HG03175 (cell line): ENCODE results near the gene SH3BP4.

Experiments
- ATAC-seq: cut with Tn5 transposase; IDR thresholded peaks from one replicate; pipeline ENCODE4 v1.9.1; 2021; ENCODE audit warnings: mild to moderate bottlenecking, moderate library complexity; ENCODE audit not compliant: unreplicated experiment

Gene SH3BP4

GRCh38 chr2:234996069-234996940, 44.5 kb downstream of the SH3BP4 start:
- ATAC-seq: no peak

DNA sequence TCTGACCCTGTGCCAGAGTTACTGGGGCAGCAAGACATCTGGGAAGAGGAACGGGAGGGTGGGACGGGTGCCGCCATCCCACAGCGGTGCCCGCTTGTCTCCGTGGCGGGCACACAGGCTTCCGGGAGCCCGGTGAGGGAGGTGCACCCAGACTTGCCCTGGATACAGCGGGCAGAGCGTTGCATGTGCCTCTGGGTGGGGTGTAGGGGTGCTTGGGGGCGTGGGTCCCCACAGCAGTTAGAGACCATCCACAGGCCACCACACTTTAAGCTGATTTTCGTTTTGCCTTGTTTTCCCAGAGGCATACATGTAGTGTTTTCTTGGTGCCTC, 45.1 kb downstream of the SH3BP4 start:
- ATAC-seq: no peak

DNA sequence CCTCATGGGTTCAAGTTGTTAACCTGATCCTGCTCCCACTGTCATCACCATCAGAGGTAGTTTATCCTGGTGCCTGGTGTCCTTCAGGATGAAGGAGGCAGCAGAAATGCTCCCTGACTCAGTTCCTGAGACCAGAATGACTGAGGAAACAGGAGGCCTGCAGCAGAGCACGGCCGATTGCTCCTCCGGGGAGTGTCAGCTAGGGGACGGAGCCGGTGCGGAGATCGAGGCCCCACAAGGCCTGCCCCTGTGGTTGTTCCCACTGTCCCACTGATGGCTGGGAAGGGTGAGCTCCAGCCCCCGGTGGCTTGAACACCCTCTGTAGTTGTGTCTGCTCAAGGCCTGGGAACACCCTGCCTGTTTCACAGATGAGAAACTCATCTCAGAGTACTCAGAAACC, 45.6 kb downstream of the SH3BP4 start:
- ATAC-seq: no peak

- no peak for ATAC-seq
Observed at GRCh38 chr2:234998404-234999211, 46.8 kb downstream of the SH3BP4 start.

- ATAC-seq: no peak
Observed at GRCh38 chr2:234999740-235000425, 48.1 kb downstream of the SH3BP4 start.

DNA sequence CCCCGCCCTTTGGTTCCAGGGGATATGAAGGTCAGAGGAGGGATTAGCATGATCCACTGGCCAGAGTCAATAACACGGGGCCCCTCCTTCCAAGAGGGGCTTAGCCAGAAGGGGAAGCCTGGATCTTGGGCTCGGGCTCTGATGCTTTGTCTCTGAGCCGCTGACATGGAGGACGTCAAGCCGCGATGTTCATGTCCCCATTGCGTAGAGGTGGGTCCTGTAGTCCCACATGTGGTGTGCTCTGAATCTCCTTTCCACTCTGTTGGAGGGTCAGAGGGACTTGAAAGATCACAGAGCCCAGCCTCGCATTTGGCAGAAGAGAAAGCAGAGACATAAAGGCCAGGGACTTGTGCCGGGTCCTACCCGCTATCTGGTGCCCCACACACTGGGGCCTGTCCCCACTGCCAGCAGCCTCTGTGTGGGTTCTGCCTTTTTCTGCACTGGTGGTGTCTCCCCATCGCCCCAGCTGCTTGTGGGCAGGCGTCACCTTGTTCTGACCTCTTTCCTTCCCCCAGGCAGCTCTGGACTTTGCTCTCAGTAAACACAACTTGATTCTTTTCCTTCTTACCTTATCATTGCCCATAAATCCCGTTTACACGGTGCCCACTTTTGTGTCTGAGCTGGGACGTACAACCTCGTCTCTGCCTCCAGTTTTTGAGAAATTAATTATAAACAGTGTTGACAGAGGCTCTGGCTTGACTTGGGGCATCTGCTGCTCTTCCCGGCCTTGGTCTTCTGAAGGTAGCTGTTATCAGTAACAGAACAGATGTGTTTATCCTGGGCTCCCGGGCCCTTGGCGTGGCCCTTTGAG, 48.8 kb downstream of the SH3BP4 start:
- ATAC-seq: no peak

GRCh38 chr2:235001237-235002133, 49.7 kb downstream of the SH3BP4 start:
- no peak for ATAC-seq

GRCh38 chr2:235002198-235003095, 50.6 kb downstream of the SH3BP4 start:
- no peak for ATAC-seq

- no peak for ATAC-seq
Observed at GRCh38 chr2:235003096-235003775, 51.4 kb downstream of the SH3BP4 start.

GRCh38 chr2:235004329-235004903, 52.6 kb downstream of the SH3BP4 start:
- ATAC-seq: no peak

GRCh38 chr2:235005023-235005422, 53.2 kb downstream of the SH3BP4 start:
- ATAC-seq: no peak

- ATAC-seq: no peak
Observed at GRCh38 chr2:235005603-235006259, 53.9 kb downstream of the SH3BP4 start.

GRCh38 chr2:235006461-235006860, 54.6 kb downstream of the SH3BP4 start:
- ATAC-seq: no peak

DNA sequence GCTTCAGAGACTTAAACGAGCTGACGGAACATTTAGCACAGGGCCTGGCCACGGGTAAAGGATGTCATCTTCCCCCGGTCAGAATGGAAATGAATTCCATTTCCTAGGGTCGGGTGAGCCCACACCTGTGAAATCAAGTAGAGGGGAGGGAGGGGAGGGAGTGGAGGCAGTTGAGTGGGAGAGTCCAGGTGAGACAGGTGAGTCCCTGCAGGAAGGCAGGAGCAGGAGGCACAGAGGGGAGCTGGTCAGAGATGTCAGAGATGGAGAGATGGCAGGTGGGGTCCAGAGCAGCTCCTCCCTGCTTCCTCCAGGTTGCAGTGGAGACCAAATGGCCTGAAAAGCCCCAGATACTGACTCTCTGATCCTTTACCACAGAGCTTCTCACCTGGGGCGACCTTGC, 55.2 kb downstream of the SH3BP4 start:
- ATAC-seq: no peak

DNA sequence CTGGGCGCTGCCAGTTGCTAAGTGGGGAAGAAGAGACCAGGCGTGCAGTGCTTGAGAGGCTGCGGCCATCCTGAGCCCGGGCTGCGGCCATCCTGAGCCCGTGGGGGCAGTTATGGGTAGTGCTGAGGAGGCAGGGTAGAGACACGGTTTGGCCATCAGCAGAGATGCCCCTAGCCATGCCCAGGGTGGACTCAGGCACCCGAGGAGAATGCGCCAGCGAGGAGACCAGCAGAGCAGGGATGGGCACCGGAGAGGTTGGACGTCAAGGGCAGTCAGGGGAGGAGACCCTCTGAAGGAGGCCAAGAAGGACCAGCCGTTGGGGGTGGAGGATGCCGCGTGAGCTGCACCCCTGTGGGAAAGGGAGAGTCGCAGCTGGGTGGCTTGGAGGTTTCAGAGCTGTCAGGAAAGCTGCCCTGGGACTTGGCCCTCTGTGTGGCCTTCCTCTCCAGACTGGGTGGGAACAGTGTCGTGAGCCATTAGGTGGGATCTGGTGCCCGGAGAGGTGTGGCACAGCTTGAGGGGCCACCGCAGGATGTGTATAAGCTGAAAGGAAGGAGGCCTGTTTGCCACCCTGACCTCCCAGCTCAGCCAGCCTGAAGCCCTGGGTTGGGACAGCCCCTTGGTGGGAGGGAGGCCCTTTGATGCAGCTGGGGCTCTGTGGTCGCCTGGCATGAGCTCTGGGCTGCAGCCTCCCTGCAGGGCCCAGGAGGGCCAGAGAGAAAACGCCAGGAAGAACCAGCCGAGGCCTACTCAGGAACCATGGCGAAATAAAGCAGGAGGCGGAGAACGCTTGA, 56.0 kb downstream of the SH3BP4 start:
- ATAC-seq: no peak

DNA sequence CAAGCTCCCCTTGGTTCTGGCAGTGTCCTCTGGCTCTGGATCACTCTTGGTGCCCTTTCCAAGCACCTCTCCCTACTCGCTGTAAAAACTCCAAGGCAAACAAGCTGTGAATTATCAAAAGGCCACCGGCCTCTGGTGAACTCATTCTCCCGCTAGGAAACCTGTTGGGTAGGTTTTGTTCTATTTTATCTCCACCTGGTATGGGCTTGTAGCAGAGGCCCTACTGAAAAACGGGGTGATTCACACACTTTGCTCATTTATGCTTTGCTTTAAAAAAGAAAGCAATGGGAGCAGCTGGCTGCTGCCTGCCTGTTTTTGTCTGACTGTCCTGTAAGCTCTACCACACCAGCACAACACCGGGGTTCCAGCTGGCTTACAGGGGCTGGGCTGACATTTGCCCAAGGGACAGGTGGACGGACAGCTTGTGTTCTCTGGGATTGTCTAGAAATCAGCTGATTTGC, 56.8 kb downstream of the SH3BP4 start:
- no peak for ATAC-seq
